H1 (cell line): ENCODE results near the gene UPF1. TPM values are rescaled to one million over a fixed set of nuclear protein-coding genes. Genes with fewer than 3 reads are reported as not detected.

Source experiments
- EZH2 ChIP-seq: fragments of 200-600 bp; sonication (generic); IDR thresholded peaks from 2 replicates; pipeline ENCODE4 v1.7.1; 2012; ENCODE audit warnings: low read depth, mild to moderate bottlenecking, moderate library complexity, low read length, inconsistent platforms; ENCODE audit not compliant: severe bottlenecking
- GTF2F1 ChIP-seq: IDR thresholded peaks from 2 replicates; pipeline ENCODE4 v1.6.1; 2012; ENCODE audit warnings: low read depth, low read length, improper control_type of control experiment, borderline replicate concordance
- KDM4A ChIP-seq: IDR thresholded peaks from one replicate; pipeline ENCODE4 v1.7.1; 2012; ENCODE audit warnings: low read depth, mild to moderate bottlenecking, moderate library complexity, low read length, inconsistent platforms; ENCODE audit not compliant: severe bottlenecking
- POU5F1 ChIP-seq: IDR thresholded peaks from 2 replicates; pipeline ENCODE4 v1.6.1; 2011; ENCODE audit warnings: low read depth, mild to moderate bottlenecking, low read length, moderate library complexity
- RAD21 ChIP-seq, 2 experiments: IDR thresholded peaks in 1 of 2; conservative IDR thresholded peaks in 1 of 2; 2 replicates each; pipeline ENCODE4 v1.6.1; 2011; ENCODE audit warnings: low read depth in 2 of 2, low read length in 2 of 2, improper control_type of control experiment in 1 of 2, inconsistent platforms in 1 of 2, mild to moderate bottlenecking in 1 of 2, moderate library complexity in 1 of 2
- RBBP5 ChIP-seq: IDR thresholded peaks from 2 replicates; pipeline ENCODE4 v1.7.1; 2012; ENCODE audit warnings: low read depth, mild to moderate bottlenecking, inconsistent platforms, low read length, moderate library complexity, borderline replicate concordance
- RXRA ChIP-seq: IDR thresholded peaks from 2 replicates; pipeline ENCODE4 v1.6.1; 2011; ENCODE audit warnings: low read depth, mild to moderate bottlenecking, low read length, moderate library complexity; ENCODE audit not compliant: insufficient read depth
- SIX5 ChIP-seq: IDR thresholded peaks from 2 replicates; pipeline ENCODE4 v1.6.1; 2011; ENCODE audit warnings: mild to moderate bottlenecking, low read depth, low read length
- SUZ12 ChIP-seq: fragments of 200-600 bp; sonication (generic); IDR thresholded peaks from 2 replicates; pipeline ENCODE4 v1.6.1; 2012; ENCODE audit warnings: mild to moderate bottlenecking, inconsistent platforms, low read length, moderate library complexity, mixed read lengths
- TAF7 ChIP-seq: optimal IDR thresholded peaks from 2 replicates; pipeline ENCODE3; 2011; ENCODE audit warnings: low read depth, mild to moderate bottlenecking, inconsistent platforms, low read length, moderate library complexity, borderline replicate concordance
- USF2 ChIP-seq: IDR thresholded peaks from 2 replicates; pipeline ENCODE4 v1.6.1; 2011; ENCODE audit warnings: low read length, improper control_type of control experiment
- polyA plus RNA-seq, 7 experiments: library from polyadenylated mRNA; depleted of rRNA in 3 of 7; stranded (reverse) in 5 of 7; unstranded in 2 of 7; fragments of >200 nt in 5 of 7; fragments of 200-250 nt in 2 of 7; gene quantifications; 1 replicate in 5 of 7; 2 replicates in 1 of 7; 4 replicates in 1 of 7; pipeline versions ENCODE4 v1.2.1 to v1.2.3, GENCODE V29; 2011 to 2013; ENCODE audit warnings: missing spikeins in 2 of 7, mixed read lengths in 2 of 7
- total RNA-seq: library from RNA; stranded (reverse); fragmentation: NEBNext Ultra II Directional; extraction: Animal tissue kit (Norgen Biotek cat#: 25700); gene quantifications from 2 replicates; pipeline ENCODE4 v1.2.1, GENCODE V29; 2021

The UPF1 gene
- total and polyA plus RNA-seq, 2 of the 8 experiments (the other 6 are each of a cell fraction or from before 2014, with no cell fraction given): 46.4 to 62.0 TPM

GRCh38 chr19:18900700-18901481 lies 69.1 kb downstream of the UPF1 start (continued):
- no peak for TF ChIP-seq USF2
- TF ChIP-seq SIX5: no peak
- TF ChIP-seq POU5F1: no peak
- no peak for TF ChIP-seq RAD21 (IDR thresholded peaks at IDR 0.05 in 1 of 2, conservative IDR thresholded peaks at IDR 0.05 in 1 of 2; ENCODE audit: low read depth in 2 of 2, low read length in 2 of 2)
- no peak for TF ChIP-seq RXRA
- no peak for TF ChIP-seq SUZ12
- no peak for TF ChIP-seq KDM4A
- no peak for TF ChIP-seq TAF7
- no peak for TF ChIP-seq GTF2F1
- TF ChIP-seq EZH2: no peak
- TF ChIP-seq RBBP5: no peak
